ENCODE data around the gene CREG2.

Gene CREG2

GRCh38 chr2:101402630-101403029 lies 15.3 kb upstream of the CREG2 start:
- no peak overlapping the region for H3K4me3 ChIP-seq
- no peak overlapping the region for H3K27ac ChIP-seq
- no peaks in the 10 kb centered on the region for H3K9me3 ChIP-seq (ENCODE audit: low read depth, low read length)
- no peak for DNase-seq (ENCODE audit: low read depth, low spot score)
- no peaks in the 10 kb centered on the region for H3K36me3 ChIP-seq (ENCODE audit: insufficient read depth, low read length)
- TF ChIP-seq POLR2AphosphoS5 (IDR thresholded peaks at IDR 0.05; ENCODE audit: borderline replicate concordance, low read depth, low read length) (no peak), EZH2 (IDR thresholded peaks at IDR 0.05) (no peak), FOXP2 (optimal IDR thresholded peaks at IDR 0.05; ENCODE audit: control extremely low read depth, extremely low read length, insufficient read depth) (no peak)
- H3K9ac ChIP-seq (ENCODE audit: insufficient read length): no peak overlapping the region

DNA sequence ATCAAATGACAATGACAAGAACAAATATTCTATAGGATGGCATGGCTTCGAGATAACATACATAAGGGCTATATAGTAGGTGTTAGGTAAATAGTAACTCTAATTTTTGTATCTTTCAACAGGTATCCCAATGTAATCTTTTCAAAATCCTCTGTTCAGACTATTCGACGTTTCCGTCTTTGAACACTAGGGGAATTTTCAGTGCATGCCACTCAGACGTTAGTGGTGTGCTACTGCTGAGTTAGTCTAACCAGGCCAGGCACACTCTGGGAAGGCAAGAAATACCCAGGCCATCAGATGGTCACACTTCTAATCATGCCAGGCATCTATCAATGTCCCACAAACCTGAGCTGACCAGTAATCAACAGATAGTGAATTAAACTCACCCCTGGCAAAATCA lies 14.6 kb upstream of the CREG2 start:
- no peak for TF ChIP-seq POLR2AphosphoS5 (IDR thresholded peaks at IDR 0.05; ENCODE audit: borderline replicate concordance, low read depth, low read length)
- TF ChIP-seq FOXP2 (optimal IDR thresholded peaks at IDR 0.05; ENCODE audit: control extremely low read depth, extremely low read length, insufficient read depth): no peak
- H3K27ac ChIP-seq: no peak overlapping the region
- no peak for DNase-seq (ENCODE audit: low read depth, low spot score)
- H3K36me3 ChIP-seq (ENCODE audit: insufficient read depth, low read length): no peaks in the 10 kb centered on the region
- no peaks in the 10 kb centered on the region for H3K9me3 ChIP-seq (ENCODE audit: low read depth, low read length)
- no peak overlapping the region for H3K4me3 ChIP-seq
- no peak overlapping the region for H3K9ac ChIP-seq (ENCODE audit: insufficient read length)

GRCh38 chr2:101401326-101401665 lies 14.0 kb upstream of the CREG2 start:
- H3K36me3 ChIP-seq (ENCODE audit: insufficient read depth, low read length): no peaks in the 10 kb centered on the region
- no peak for DNase-seq (ENCODE audit: low read depth, low spot score)
- H3K9ac ChIP-seq (ENCODE audit: insufficient read length): no peak overlapping the region
- TF ChIP-seq FOXP2 (optimal IDR thresholded peaks at IDR 0.05; ENCODE audit: control extremely low read depth, extremely low read length, insufficient read depth) (no peak), POLR2AphosphoS5 (IDR thresholded peaks at IDR 0.05; ENCODE audit: borderline replicate concordance, low read depth, low read length) (no peak)
- no peak overlapping the region for H3K27ac ChIP-seq
- H3K4me3 ChIP-seq: no peak overlapping the region
- no peaks in the 10 kb centered on the region for H3K9me3 ChIP-seq (ENCODE audit: low read depth, low read length)

DNA sequence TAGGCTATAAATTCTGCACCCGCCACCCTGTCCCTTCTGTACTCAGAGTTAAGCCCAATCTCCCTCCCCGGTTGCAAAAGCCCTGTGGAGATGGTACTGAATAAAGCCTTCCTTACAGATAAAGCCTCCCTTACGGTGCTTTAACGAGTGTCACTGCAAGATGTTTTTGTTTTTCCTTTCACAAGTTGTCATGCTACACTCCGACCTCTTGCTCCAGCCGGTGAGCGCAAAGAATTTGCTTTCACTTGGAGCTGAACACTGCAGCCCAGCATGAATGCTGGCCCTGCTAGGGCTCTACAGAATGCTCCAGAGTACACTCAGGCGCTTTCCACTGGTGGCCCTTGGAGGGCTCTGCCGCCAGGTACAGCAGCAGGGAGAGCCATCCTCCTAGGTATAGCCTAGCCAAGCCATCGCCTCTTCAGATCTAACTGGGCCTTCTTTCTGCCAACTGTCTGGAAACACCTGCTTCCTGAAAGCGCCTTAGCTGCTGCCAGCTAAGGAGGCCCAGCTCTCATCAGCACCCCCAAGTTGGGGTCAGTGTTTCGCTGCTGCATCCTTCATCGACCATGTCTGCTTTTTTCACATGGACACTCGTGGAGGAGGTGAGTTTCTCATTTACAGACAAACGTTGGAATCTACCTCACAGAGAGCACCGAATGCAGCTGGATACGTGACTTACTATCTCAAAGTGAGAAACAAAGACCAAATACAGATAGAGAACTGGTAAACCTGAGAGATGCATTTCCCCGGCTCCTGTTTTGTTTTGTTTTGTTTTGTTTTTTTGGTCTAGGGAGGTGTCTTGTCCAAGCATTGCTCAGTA lies 13.4 kb upstream of the CREG2 start:
- no peaks in the 10 kb centered on the region for H3K36me3 ChIP-seq (ENCODE audit: insufficient read depth, low read length)
- H3K4me3 ChIP-seq: no peak overlapping the region
- H3K9ac ChIP-seq (ENCODE audit: insufficient read length): no peak overlapping the region
- DNase-seq (ENCODE audit: low read depth, low spot score): no peak
- H3K9me3 ChIP-seq (ENCODE audit: low read depth, low read length): no peaks in the 10 kb centered on the region
- no peak for TF ChIP-seq EZH2 (IDR thresholded peaks at IDR 0.05)
- TF ChIP-seq FOXP2 (optimal IDR thresholded peaks at IDR 0.05; ENCODE audit: control extremely low read depth, extremely low read length, insufficient read depth): no peak
- no peak for TF ChIP-seq POLR2AphosphoS5 (IDR thresholded peaks at IDR 0.05; ENCODE audit: borderline replicate concordance, low read depth, low read length)
- no peak overlapping the region for H3K27ac ChIP-seq

GRCh38 chr2:101400048-101400447 lies 12.7 kb upstream of the CREG2 start:
- no peak for DNase-seq (ENCODE audit: low read depth, low spot score)
- no peak overlapping the region for H3K27ac ChIP-seq
- H3K4me3 ChIP-seq: no peak overlapping the region

GRCh38 chr2:101399021-101399799 lies 11.9 kb upstream of the CREG2 start:
- no peaks in the 10 kb centered on the region for H3K36me3 ChIP-seq (ENCODE audit: insufficient read depth, low read length)
- no peak overlapping the region for H3K27ac ChIP-seq
- H3K9me3 ChIP-seq (ENCODE audit: low read depth, low read length): no peaks in the 10 kb centered on the region
- DNase-seq (ENCODE audit: low read depth, low spot score): no peak
- no peak overlapping the region for H3K4me3 ChIP-seq
- TF ChIP-seq EZH2 (IDR thresholded peaks at IDR 0.05) (no peak), FOXP2 (optimal IDR thresholded peaks at IDR 0.05; ENCODE audit: control extremely low read depth, extremely low read length, insufficient read depth) (no peak), POLR2AphosphoS5 (IDR thresholded peaks at IDR 0.05; ENCODE audit: borderline replicate concordance, low read depth, low read length) (no peak)
- H3K9ac ChIP-seq (ENCODE audit: insufficient read length): no peak overlapping the region

More at GRCh38 chr2:101400048-101400447, 12.7 kb upstream of the CREG2 start:
- Histone ChIP-seq H3K36me3 (ENCODE audit: insufficient read depth, low read length) (no peaks in the 10 kb centered on the region), H3K9me3 (ENCODE audit: low read depth, low read length) (no peaks in the 10 kb centered on the region), H3K9ac (ENCODE audit: insufficient read length) (no peak overlapping the region)
- TF ChIP-seq EZH2 (IDR thresholded peaks at IDR 0.05) (no peak), FOXP2 (optimal IDR thresholded peaks at IDR 0.05; ENCODE audit: control extremely low read depth, extremely low read length, insufficient read depth) (no peak), POLR2AphosphoS5 (IDR thresholded peaks at IDR 0.05; ENCODE audit: borderline replicate concordance, low read depth, low read length) (no peak)

GRCh38 chr2:101398116-101398821 lies 11.0 kb upstream of the CREG2 start:
- TF ChIP-seq POLR2AphosphoS5 (IDR thresholded peaks at IDR 0.05; ENCODE audit: borderline replicate concordance, low read depth, low read length) (no peak), FOXP2 (optimal IDR thresholded peaks at IDR 0.05; ENCODE audit: control extremely low read depth, extremely low read length, insufficient read depth) (no peak), EZH2 (IDR thresholded peaks at IDR 0.05) (no peak)
- Histone ChIP-seq H3K27ac (no peak overlapping the region), H3K36me3 (ENCODE audit: insufficient read depth, low read length) (no peaks in the 10 kb centered on the region), H3K9ac (ENCODE audit: insufficient read length) (no peak overlapping the region), H3K9me3 (ENCODE audit: low read depth, low read length) (no peaks in the 10 kb centered on the region), H3K4me3 (no peak overlapping the region)
- no peak for DNase-seq (ENCODE audit: low read depth, low spot score)

DNA sequence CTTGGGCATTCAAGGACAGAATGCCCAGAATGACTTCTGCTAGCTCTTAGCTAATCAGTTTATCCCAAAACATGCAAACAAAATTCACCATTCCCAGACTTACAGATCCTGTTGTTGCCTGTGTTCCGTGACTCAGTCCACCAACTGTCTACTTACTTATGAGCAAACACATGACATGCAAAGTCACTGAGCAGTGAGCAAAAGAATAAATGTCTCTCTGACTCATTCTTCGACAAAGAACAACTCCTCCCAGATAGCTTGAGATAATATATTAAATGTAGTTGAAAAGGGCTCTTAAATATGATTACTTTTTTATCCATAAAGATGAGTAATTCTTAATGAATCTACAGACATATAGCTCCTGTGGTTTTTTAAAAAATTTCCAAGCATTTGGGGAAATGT lies 9.0 kb upstream of the CREG2 start:
- TF ChIP-seq EZH2 (IDR thresholded peaks at IDR 0.05) (no peak), POLR2AphosphoS5 (IDR thresholded peaks at IDR 0.05; ENCODE audit: borderline replicate concordance, low read depth, low read length) (no peak), FOXP2 (optimal IDR thresholded peaks at IDR 0.05; ENCODE audit: control extremely low read depth, extremely low read length, insufficient read depth) (no peak)
- peak; percentile 20 for DNase-seq (ENCODE audit: low read depth, low spot score)
- H3K9me3 ChIP-seq (ENCODE audit: low read depth, low read length): no peaks in the 10 kb centered on the region
- no peak overlapping the region for H3K9ac ChIP-seq (ENCODE audit: insufficient read length)
- H3K4me3 ChIP-seq: peak overlapping the region; percentile 54
- H3K36me3 ChIP-seq (ENCODE audit: insufficient read depth, low read length): no peaks in the 10 kb centered on the region
- H3K27ac ChIP-seq: no peak overlapping the region
